ENCODE data around the gene SPHK1.

The SPHK1 gene

DNA sequence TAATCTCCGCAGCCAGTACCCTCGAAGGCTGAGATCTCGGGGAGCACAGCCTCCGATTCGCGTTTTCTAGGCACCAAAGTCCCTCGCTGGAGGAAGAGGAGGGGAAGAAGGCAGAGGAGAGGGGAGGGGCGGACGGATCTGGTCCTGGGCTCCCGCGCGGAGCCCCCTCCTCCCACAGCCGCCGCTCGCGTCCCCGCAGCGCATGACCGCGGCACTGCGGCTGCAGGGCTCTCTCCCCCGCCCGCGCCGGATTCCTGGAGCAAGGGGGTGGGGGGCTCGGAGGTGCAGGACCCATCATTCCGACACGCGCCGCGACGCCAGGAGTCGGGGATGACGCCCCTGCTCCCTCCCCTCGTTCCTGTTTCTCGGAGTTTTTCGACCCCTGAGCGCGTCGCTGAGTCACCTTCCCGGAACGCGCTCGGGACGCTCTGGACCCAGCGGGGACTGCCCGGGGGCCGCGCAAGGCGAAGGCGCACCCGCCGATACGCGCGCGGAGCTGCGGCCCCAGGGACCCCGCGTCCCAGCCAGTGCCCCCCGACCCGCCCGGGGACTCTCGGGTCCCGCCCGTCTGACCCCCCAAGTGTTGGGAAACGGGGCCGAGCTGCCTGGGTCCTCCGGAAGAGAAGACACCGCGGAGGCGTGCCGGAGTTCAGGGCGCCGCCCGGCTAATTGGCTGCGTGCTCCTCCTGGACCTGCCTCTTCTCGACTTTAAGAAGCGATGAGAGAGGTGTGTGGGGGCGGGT lies 1.4 kb upstream of the SPHK1 start:
- H3K4me1 Mint-ChIP-seq = peaks cover 10% of the 10 kb centered on the region
- peaks cover 6% of the 10 kb centered on the region for H3K36me3 Mint-ChIP-seq (ENCODE audit: insufficient read depth)
- peak; percentile 68 for ATAC-seq (replicated peaks; ENCODE audit: extremely low read depth, poor library complexity, severe bottlenecking)
- H3K27me3 Mint-ChIP-seq = no peaks in the 10 kb centered on the region
- peak overlapping the region; percentile 90 for H3K4me3 Mint-ChIP-seq
- DNase-seq (ENCODE audit: low spot score in 2 of 2) = peak in 1 of 2 donors; percentile 37
- no peaks in the 10 kb centered on the region for H3K9me3 Mint-ChIP-seq
- H3K27ac Mint-ChIP-seq (ENCODE audit: low read depth) = no peak overlapping the region

DNA sequence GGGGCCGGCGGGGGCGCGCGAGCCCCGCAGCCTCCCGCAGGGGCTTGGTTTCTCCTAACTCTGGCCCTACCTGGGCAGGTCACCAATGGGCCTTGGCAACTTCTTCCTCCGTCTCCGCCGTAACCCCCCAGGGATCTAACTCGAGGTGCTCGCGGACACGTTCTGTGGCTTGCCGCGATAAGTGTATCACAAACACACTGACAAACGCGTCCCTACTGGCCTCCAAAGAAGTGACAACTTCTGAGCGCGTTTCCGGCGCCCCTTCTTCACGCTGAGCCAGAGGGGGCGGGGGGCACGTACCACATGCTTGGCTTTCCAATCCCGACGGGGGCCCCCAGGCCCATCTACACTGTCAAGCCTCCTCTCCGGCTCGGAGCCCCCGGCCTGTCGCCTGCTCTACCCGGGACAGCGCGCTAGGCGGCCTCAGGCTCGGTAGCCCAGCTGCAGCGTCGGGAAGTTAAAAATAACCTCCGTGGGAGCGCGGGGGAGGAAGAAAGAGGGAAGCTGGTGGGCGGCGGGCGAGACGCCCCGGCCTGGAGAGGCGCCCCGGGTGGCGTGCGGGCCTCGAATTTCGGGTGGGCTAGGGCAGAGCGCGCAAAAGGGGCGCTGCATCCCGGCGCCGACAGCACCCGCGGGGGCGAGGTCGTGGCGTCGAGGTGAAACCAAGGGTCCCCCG lies 725 bp upstream of the SPHK1 start:
- ATAC-seq (replicated peaks; ENCODE audit: extremely low read depth, poor library complexity, severe bottlenecking) (peak; percentile 43), DNase-seq (ENCODE audit: low spot score in 2 of 2) (peak; percentile 39 to 40)
- H3K9me3 Mint-ChIP-seq = no peaks in the 10 kb centered on the region
- peaks cover 10% of the 10 kb centered on the region for H3K4me1 Mint-ChIP-seq
- H3K36me3 Mint-ChIP-seq (ENCODE audit: insufficient read depth) = peaks cover 6% of the 10 kb centered on the region
- peak overlapping the region; percentile 88 for H3K27ac Mint-ChIP-seq (ENCODE audit: low read depth)
- H3K4me3 Mint-ChIP-seq = peak overlapping the region; percentile 90
- H3K27me3 Mint-ChIP-seq = no peaks in the 10 kb centered on the region

GRCh38 chr17:76384987-76385891 lies 830 bp downstream of the SPHK1 start:
- Mint-ChIP-seq H3K4me1 (peaks cover 10% of the 10 kb centered on the region), H3K9me3 (no peaks in the 10 kb centered on the region), H3K27me3 (no peaks in the 10 kb centered on the region), H3K4me3 (peak overlapping the region; percentile 71), H3K27ac (ENCODE audit: low read depth) (no peak overlapping the region), H3K36me3 (ENCODE audit: insufficient read depth) (peaks cover 6% of the 10 kb centered on the region)
- DNase-seq (ENCODE audit: low spot score in 2 of 2) = no peak
- no peak for ATAC-seq (replicated peaks; ENCODE audit: extremely low read depth, poor library complexity, severe bottlenecking)

- ATAC-seq (replicated peaks; ENCODE audit: extremely low read depth, poor library complexity, severe bottlenecking) (no peak), DNase-seq (ENCODE audit: low spot score in 2 of 2) (peak; percentile 80 to 81)
- Mint-ChIP-seq H3K36me3 (ENCODE audit: insufficient read depth) (peaks cover 9% of the 10 kb centered on the region), H3K4me1 (peaks cover 10% of the 10 kb centered on the region), H3K27me3 (no peaks in the 10 kb centered on the region), H3K9me3 (no peaks in the 10 kb centered on the region), H3K4me3 (peak overlapping the region; percentile 71), H3K27ac (ENCODE audit: low read depth) (no peak overlapping the region)
Measured at GRCh38 chr17:76385892-76386786, 1.7 kb downstream of the SPHK1 start.

DNA sequence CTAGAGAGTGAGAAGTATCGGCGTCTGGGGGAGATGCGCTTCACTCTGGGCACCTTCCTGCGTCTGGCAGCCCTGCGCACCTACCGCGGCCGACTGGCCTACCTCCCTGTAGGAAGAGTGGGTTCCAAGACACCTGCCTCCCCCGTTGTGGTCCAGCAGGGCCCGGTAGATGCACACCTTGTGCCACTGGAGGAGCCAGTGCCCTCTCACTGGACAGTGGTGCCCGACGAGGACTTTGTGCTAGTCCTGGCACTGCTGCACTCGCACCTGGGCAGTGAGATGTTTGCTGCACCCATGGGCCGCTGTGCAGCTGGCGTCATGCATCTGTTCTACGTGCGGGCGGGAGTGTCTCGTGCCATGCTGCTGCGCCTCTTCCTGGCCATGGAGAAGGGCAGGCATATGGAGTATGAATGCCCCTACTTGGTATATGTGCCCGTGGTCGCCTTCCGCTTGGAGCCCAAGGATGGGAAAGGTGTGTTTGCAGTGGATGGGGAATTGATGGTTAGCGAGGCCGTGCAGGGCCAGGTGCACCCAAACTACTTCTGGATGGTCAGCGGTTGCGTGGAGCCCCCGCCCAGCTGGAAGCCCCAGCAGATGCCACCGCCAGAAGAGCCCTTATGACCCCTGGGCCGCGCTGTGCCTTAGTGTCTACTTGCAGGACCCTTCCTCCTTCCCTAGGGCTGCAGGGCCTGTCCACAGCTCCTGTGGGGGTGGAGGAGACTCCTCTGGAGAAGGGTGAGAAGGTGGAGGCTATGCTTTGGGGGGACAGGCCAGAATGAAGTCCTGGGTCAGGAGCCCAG lies 2.8 kb downstream of the SPHK1 start:
- peaks cover 9% of the 10 kb centered on the region for H3K36me3 Mint-ChIP-seq (ENCODE audit: insufficient read depth)
- DNase-seq (ENCODE audit: low spot score in 2 of 2) (no peak), ATAC-seq (replicated peaks; ENCODE audit: extremely low read depth, poor library complexity, severe bottlenecking) (no peak)
- peaks cover 10% of the 10 kb centered on the region for H3K4me1 Mint-ChIP-seq
- H3K27ac Mint-ChIP-seq (ENCODE audit: low read depth) = no peak overlapping the region
- H3K27me3 Mint-ChIP-seq = no peaks in the 10 kb centered on the region
- no peaks in the 10 kb centered on the region for H3K9me3 Mint-ChIP-seq
- H3K4me3 Mint-ChIP-seq = no peak overlapping the region

- peaks cover 5% of the 10 kb centered on the region for H3K4me1 Mint-ChIP-seq
- H3K4me3 Mint-ChIP-seq = no peak overlapping the region
- peaks cover 10% of the 10 kb centered on the region for H3K36me3 Mint-ChIP-seq (ENCODE audit: insufficient read depth)
- no peaks in the 10 kb centered on the region for H3K9me3 Mint-ChIP-seq
- ATAC-seq (replicated peaks; ENCODE audit: extremely low read depth, poor library complexity, severe bottlenecking) (no peak), DNase-seq (ENCODE audit: low spot score in 2 of 2) (no peak)
- H3K27me3 Mint-ChIP-seq = no peaks in the 10 kb centered on the region
- H3K27ac Mint-ChIP-seq (ENCODE audit: low read depth) = no peak overlapping the region
Measured at GRCh38 chr17:76388966-76389888, 4.8 kb downstream of the SPHK1 start.

- Mint-ChIP-seq H3K9me3 (no peaks in the 10 kb centered on the region), H3K4me3 (no peak overlapping the region), H3K36me3 (ENCODE audit: insufficient read depth) (peaks cover 12% of the 10 kb centered on the region), H3K27me3 (no peaks in the 10 kb centered on the region), H3K4me1 (peaks cover 5% of the 10 kb centered on the region), H3K27ac (ENCODE audit: low read depth) (peak overlapping the region; percentile 49)
- ATAC-seq (replicated peaks; ENCODE audit: extremely low read depth, poor library complexity, severe bottlenecking) (no peak), DNase-seq (ENCODE audit: low spot score in 2 of 2) (no peak)
Measured at GRCh38 chr17:76390003-76390421, 5.6 kb downstream of the SPHK1 start.

GRCh38 chr17:76391200-76391715 lies 6.8 kb downstream of the SPHK1 start:
- no peaks in the 10 kb centered on the region for H3K27me3 Mint-ChIP-seq
- H3K27ac Mint-ChIP-seq (ENCODE audit: low read depth) = no peak overlapping the region
- H3K4me1 Mint-ChIP-seq = peaks cover 5% of the 10 kb centered on the region
- ATAC-seq (replicated peaks; ENCODE audit: extremely low read depth, poor library complexity, severe bottlenecking) (no peak), DNase-seq (ENCODE audit: low spot score in 2 of 2) (no peak)
- peaks cover 16% of the 10 kb centered on the region for H3K36me3 Mint-ChIP-seq (ENCODE audit: insufficient read depth)
- no peak overlapping the region for H3K4me3 Mint-ChIP-seq
- no peaks in the 10 kb centered on the region for H3K9me3 Mint-ChIP-seq

DNA sequence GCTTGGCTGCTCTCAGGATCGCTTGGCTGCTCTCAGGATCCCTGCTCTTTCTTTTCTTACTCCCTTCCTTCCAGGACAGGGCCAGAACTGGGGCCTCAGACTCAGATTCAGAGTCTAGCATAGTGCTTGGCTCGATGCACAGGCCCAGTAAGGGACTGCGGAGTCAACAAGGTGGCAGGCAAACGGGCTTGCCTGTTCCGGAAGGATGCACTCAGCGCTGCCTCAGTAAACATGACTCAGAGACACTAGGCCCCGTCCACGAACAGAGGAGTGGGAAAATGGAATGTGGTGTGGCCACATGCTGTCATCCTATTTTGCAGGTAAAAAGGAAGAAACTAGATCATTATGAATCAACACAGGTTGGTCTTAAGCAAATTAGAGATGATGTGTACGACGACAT lies 9.8 kb downstream of the SPHK1 start:
- Mint-ChIP-seq H3K4me3 (no peak overlapping the region), H3K36me3 (ENCODE audit: insufficient read depth) (peaks cover 21% of the 10 kb centered on the region), H3K27ac (ENCODE audit: low read depth) (no peak overlapping the region), H3K4me1 (no peaks in the 10 kb centered on the region), H3K9me3 (no peaks in the 10 kb centered on the region), H3K27me3 (no peaks in the 10 kb centered on the region)
- no peak for ATAC-seq (replicated peaks; ENCODE audit: extremely low read depth, poor library complexity, severe bottlenecking)
- no peak for DNase-seq (ENCODE audit: low spot score in 2 of 2)

- Mint-ChIP-seq H3K4me3 (no peak overlapping the region), H3K36me3 (ENCODE audit: insufficient read depth) (peaks cover 22% of the 10 kb centered on the region), H3K27ac (ENCODE audit: low read depth) (no peak overlapping the region), H3K27me3 (no peaks in the 10 kb centered on the region), H3K4me1 (no peaks in the 10 kb centered on the region), H3K9me3 (no peaks in the 10 kb centered on the region)
- no peak for DNase-seq (ENCODE audit: low spot score in 2 of 2)
- ATAC-seq (replicated peaks; ENCODE audit: extremely low read depth, poor library complexity, severe bottlenecking) = no peak
Measured at GRCh38 chr17:76395980-76396379, 11.6 kb downstream of the SPHK1 start.

Measured in central memory CD8-positive, alpha-beta T cell (primary cell).